Middle frontal gyrus (tissue), 1 donor: Measurements from ENCODE around the gene TLCD3A.
"Not testable (repeated sequence)": the region's sequence is repeated elsewhere in the genome, so short reads cannot be mapped to it uniquely, and the experiment has no call there.

Source experiments
- DNase-seq: peaks from one replicate; pipeline ENCODE4 v3.0.0-alpha.2; 2015; ENCODE audit warnings: low spot score; ENCODE audit errors: extremely low spot score

TLCD3A gene

DNA sequence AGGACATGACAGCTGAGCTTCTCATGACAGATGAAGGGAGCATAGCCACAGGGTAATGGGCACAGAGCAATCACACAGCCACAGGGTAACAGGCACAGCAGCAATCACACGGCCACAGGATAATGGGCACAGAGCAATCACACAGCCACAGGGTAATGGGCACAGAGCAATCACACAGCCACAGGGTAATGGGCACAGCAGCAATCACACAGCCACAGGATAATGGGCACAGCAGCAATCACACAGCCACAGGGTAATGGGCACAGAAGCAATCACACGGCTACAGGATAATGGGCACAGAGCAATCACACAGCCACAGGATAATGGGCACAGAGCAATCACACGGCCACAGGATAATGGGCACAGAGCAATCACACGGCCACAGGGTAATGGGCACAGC lies 16.2 kb downstream of the TLCD3A start:
- DNase-seq, result not testable (repeated sequence)

DNA sequence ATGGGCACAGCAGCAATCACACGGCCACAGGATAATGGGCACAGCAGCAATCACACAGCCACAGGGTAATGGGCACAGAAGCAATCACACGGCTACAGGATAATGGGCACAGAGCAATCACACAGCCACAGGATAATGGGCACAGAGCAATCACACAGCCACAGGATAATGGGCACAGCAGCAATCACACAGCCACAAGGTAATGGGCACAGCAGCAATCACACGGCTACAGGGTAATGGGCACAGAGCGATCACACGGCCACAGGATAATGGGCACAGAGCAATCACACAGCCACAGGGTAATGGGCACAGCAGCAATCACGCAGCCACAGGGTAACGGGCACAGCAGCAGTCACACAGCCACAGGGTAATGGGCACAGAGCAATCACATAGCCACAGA lies 17.0 kb downstream of the TLCD3A start:
- DNase-seq, result not testable (repeated sequence)

DNA sequence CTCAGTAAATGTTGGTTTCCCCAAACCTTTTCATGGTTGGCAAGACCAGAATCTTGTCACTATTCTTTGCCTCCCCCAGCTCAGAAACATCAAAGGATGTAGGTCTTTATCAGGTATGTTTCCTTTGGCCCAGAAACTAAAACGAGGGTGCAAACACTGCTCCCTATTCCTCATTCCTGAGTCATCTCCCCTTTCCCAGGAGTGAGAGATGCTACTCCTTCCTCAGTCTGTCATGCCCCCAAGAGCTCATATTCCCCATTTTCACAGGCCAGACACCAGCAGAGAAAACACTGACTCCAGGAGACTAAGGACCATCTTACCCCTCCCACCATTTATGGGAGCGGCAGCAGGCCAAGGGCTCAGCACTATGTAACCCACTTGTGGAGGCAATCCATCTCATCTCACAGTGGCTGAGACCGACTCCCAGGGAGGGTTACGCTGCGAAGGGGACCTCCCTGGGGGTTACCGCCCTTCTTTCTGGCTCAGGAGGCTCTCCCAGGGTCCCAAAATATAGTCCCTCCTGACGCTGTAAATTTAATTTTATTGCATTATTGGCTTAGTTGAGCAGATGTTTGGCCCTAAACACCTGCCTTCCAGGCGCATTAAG lies 18.1 kb downstream of the TLCD3A start:
- no peak for DNase-seq

DNA sequence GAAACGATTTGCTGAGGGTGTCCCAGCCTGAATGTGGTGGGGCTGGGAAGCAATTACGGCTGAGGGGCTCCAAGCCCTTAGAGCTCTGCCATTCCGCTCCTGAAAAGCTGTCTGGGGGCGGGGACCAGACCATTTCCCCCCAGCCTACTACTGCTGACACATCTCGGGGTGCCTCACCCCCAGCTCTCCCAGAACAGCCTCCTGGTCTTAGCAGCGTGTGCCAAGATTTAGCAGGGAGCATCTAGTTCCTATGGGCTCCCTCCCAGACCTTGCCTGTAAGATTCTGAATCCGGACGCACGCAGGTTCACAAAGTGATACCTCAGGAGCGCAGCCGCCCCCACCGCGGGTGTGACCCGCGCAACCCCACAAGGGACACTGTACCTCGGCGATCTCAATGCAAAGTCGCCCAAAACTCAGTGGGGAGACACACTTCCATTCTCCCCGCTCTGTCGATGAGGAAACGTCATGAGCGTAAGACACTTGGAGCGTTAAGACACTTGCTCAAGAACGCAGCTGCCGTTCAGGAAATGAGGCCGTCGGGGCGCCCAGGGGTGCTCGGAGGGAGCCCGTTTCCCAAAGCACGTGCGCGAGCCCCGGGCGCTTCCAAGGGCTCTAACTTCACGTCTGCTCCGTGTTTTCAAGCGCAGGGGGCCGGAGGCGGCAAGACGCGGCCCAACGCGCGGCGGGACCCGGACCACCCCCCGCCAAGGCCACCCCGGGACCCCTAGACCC lies 19.0 kb downstream of the TLCD3A start:
- DNase-seq, result no peak

DNA sequence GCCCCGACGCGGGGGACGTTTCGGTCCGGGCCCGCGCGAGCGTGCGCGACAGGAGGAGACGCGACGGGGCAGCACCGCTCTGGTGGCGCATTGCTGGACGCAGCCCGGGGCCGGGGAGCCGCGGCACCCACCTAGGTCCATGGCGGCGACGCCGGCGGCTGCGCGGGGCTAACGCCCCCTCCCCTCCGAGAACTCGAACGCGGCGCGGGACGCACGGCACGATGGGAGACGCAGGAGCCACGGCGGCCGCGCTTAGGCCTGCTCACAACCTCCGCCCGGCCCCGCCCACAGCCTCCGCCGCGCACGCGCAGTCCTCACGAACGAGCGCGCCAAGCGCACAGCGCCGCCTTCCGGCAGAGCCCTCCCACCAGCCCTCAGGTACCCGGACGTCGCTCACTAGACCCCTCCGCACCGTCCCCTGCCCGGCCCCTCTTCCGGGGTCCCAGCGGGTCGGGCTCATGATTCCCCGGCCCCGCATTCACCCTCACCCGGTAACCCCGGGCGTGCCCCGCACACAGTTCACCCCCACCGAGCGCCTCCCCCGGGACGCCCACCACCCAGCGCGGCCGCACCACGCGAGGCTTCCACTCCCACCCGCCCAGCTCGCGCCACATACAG lies 19.7 kb downstream of the TLCD3A start, which contains the start of gene GEMIN4:
TSS of gene GEMIN4 (minus strand) at position 263 of the 618 bp plus-strand sequence. CDS start at position 141, 122 bp downstream.
- peak; percentile 76 for DNase-seq

DNA sequence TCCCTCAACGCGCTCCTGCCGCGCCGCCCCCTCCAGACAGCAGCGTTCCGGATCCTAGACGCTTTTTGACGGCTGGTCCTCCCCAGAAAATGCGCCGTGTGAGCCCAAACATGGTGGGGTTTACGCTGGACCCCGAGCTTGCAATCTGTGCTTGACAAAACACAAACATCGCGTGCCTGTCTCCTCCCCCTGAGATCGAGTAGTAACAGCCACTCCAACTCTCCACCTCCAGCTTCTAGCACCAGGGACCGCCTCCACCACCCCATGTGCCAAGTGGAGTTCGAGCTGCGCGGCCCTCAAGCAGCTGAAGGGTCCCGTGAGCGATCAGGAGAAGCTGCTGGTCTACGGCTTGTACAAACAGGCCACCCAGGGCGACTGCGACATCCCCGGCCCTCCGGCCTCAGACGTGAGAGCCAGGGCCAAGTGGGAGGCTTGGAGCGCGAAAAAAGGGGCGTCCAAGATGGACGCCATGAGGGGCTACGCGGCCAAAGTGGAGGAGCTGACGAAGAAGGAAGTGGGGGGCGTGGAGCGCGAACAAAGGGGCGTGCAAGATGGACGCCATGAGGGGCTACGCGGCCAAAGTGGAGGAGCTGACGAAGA lies 20.3 kb downstream of the TLCD3A start:
- DNase-seq, result no peak

DNA sequence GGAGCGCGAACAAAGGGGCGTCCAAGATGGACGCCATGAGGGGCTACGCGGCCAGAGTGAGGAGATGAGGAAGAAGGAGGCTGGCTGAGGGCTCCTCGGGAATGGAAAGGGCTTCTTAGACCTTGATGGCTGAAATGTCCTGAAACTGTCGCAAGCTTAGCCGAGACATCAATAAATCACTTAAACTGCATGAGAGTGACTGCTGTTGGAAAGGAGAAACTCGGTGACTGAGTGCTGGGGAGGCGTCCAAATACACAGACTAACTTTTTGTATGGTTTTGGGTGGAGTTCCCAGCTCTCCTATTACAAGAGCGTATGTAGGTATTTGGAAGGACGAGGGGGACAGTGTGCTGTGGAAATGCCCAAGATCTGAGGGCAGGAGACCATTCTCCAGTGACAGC lies 21.0 kb downstream of the TLCD3A start:
- DNase-seq, result no peak

DNA sequence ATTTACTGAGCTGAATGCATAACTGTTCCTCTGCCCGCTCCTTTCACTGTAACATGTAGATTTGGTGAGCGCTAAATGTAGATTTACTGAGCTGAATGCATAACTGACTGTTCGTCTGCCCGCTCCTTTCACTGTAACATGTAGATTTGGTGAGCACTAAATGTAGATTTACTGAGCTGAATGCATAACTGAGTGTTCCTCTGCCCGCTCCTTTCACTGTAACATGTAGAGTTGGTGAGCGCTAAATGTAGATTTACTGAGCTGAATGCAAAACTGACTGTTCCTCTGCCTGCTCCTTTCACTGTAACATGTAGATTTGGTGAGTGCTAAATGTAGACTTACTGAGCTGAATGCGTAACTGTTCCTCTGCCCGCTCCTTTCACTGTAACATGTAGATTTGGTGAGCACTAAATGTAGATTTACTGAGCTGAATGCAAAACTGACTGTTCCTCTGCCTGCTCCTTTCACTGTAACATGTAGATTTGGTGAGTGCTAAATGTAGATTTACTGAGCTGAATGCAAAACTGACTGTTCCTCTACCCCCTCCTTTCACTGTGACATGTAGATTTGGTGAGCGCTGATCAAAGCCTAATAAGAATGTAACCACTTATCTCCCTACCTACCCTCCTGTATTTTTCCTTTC lies 23.0 kb downstream of the TLCD3A start:
- not testable (repeated sequence) for DNase-seq

DNA sequence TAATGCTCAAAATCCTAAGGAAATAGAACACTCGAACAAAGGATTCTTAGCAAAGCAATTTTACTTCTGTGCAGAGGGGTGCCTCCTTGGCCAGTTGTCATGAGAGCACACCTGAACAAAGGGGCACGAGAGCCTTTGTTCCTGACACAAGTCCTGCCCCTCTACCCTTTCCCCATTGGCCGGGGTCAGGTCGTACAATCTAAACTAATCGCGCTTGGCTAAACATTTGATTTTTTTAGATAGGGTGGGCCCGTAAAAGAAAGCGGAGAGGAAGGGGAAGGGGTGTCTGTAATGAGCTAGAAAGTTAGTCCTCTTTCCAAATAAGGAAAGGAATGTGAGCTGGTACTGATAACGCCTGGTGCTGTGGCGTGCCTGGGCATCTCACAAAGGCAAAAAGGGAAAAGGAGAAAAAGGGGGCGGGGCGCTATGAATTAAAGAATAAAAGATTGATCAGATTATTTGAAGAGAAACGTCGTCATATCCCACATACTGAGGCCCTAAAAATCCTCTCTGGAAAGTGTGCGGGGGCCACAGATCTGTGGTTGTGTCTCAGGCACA lies 23.7 kb downstream of the TLCD3A start:
- not testable (repeated sequence) for DNase-seq

DNA sequence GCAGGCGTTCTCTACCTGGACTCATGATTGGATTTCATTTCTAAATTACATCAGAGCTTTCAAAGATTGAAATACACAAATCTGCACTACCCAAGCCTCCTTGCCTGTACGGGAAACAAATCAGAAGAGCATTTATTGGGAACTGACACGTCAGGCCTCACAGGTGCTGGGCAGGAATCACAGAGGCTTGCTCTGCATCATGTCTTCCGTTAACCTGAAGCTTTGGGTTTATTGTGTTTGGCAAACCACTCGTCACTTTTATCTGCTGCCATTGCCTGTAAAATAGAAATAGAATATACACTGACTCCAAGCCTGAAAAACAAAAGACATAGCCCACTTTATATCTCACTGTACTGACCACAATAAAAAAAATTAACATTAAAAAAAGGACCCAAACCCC lies 27.6 kb downstream of the TLCD3A start:
- DNase-seq, result no peak

DNA sequence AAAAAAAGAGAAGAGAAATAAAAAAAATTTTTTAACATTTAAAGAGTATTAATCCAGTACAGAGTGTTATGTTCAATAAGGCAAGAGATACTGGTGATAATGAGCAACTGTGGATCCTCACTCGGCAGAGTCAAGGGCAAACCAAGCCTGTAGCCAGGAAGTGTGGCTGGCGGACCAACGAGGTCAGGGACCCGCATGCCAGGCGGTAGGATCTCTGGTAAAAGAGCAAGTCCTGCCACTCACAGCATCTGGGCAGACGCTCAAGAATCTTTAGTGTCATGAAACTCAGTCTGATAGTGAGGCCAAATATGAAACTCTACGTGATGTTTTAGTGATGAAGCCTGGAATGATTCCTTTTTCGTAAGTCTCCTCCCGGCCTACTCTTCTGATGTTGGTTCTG lies 28.0 kb downstream of the TLCD3A start:
- no peak for DNase-seq

DNA sequence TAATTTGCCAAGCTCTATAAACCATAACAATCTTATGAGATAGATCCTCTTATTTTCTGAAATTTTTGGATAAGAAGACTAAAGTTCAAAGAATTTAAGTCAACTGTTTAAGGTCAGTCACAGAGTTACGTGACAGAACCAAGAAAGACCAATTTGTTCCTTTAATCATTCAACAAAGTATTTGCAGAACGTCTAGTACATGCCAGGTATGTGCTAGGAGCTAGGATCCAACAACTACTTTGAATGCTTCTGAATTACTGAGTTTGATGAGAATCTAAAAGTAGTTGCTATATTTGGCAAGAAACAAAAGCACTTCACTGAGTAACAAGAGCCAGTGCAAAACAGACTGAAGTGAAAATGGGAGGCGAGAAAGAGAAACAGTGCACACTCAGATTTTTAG lies 34.7 kb downstream of the TLCD3A start:
- DNase-seq, result no peak

DNA sequence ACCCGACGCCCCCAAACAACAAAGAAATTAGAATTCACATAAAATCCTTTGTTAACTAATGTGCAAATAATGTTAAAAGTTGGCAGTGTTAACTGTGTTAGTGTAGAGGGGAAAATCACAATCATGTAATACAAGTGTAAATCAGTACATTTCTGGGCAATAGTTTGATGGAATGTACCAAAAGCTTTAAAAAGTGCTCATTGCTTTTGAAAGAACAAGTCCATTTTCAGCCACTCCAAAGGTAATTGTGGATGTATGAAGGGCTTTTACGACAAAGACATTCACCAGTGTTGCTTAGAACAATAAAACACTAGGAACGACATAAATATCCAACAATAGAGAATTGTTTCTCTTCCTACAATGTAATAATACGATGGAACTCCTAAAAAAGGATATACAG lies 40.6 kb downstream of the TLCD3A start:
- DNase-seq, result no peak

DNA sequence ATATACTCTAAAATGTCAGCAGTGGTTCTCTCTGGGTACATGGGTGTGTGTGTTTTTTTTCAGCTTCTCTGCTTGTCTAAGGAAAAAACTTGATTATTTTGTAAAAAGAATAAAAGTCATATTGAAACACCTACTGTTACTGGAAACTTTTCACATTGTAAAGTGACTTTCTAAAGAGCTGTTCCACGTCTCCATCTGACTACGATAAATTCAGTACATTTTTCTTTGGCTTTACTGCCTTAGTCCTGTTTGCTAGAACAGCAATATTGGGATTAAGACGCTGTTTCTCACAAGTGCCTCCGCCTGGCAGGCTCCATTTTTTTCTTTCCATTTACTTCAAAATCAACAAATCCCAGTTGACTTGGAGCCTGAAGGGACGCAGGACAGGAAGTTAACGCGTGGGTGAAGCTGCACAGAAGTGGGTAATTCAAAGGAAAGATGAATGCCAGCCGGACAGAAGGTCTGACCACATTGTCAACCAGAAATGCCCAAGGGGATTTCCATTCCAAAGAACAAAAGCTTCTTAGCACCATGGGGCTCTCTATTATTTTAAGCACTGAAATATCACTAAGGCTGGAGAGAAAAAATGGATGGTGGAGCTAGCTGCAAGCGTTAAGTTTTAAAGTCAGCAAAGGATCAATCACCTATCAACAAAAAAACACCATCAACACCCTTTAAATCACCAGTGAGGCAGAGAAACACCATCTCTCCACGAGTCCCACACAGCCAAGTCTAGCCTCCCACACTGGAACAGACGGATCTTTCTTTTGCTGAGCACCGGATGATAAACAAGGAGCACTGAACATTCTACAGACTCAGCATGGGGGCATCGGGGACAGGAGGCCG lies 41.3 kb downstream of the TLCD3A start:
- no peak for DNase-seq

DNA sequence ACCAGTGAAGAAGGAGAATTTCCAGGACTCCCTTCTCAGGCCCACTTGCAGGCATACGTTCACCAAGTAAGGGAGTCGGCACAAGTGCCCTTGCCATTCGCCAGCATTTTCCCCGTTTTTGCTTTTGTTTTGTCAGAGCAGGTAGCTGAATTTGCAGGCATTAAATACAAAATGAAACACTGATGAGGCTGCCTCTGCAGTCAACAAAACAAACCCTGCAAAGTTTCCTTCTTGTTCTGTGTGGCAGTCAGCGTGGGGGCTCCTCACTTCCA lies 41.9 kb downstream of the TLCD3A start:
- DNase-seq, result no peak

DNA sequence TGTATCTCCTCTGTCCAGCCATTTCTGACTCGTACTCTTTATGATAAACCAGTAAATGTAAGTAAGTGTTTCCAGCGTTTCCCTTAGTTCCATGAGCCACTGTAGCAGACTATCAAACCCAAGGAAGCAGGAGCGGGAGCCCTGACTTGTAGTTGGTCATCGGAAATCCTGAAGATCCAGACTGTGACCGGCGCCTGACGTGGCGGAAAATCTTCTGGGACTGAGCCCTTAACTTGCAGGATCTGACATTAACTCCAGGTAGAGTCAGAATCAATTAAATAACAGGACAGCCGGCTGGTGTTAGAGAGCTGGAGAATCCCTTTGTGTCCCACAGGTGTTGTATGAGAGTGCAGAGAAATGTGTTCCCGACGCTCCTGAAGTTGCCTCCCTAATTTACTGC lies 45.7 kb downstream of the TLCD3A start:
- no peak for DNase-seq

DNA sequence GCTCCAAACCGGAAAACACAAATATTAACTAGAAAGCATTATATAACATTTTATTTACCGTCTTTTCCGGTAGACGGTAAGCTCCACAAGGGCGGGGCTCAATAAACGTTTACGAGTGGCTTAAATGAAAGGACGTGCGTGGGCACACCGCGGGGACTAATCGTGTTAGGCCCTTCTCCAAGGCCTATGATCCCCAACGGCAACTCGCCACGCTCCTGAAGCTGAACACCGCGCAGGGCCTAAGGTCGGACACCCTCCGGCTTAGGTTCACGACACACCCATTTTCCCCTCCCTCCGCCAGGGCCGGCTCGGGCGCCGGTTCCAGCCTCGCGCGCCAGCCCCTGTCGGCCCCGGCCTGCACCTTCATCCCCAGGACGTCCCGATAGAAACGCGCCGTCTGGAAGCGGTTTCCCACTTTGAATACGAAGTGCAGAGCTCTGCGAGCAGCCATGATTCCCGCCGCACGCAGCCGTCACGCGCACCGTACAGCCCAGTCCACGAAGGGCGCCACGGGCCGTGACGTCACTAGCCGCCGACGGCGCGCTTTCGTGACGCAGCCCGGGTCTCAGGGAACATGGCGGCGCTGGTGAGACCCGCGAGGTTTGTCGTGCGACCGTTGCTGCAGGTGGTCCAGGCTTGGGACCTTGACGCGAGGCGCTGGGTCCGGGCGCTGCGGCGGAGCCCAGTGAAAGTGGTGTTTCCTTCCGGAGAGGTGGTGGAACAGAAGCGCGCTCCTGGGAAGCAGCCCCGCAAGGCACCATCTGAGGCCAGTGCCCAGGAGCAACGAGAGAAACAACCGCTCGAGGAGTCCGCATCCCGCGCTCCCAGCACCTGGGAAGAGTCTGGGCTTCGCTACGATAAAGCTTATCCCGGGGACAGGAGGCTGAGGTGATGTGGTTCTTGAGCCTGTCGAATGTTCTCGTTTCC lies 49.7 kb downstream of the TLCD3A start, which contains the start of the genes GLOD4 and MRM3:
TSS of gene GLOD4 (minus strand) at position 476 of the 927 bp plus-strand sequence. CDS start at position 451, 25 bp downstream.
TSS of gene MRM3 (plus strand) at position 549 of the 927 bp plus-strand sequence. CDS start at position 575, 26 bp downstream.
- peak; percentile 83 for DNase-seq

DNA sequence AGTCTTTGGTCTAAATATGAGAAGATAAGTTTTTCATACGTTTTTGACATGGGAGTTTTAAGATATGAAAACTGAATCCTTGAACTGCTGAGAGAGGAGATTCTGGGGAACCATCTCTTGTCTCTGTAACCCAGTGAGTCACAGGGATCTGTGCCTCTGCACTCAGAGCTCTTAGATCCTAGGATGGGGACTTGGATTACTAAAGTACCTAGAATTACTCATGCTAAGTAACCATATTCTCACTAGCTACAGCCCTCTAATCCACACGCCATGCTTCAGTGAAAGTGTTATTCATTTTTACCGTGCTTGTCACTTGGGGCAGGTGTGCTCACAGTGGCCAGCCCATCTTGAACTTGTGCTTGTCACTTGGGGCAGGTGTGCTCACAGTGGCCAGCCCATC lies 51.7 kb downstream of the TLCD3A start:
- DNase-seq, result no peak

DNA sequence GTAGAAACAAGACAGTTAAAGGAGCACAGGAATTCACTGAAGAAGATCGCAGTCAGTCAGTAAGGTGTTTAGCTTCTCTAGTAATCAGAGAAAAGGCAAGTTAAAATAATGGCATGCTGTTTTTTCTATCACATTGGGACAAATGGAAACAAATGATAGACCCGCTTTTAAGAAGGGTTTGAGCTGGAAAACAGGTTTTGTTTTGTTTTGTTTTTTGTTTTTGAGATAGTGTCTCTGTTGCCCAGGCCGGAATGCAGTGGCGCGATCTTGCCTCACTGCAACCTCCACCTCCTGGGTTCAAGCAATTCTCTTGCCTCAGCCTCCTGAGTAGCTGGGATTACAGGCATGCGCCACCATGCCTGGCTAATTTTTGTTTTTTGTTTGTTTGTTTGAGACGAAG lies 53.5 kb downstream of the TLCD3A start:
- DNase-seq, result not testable (repeated sequence)
